Osteoblast (primary cell): Measurements from ENCODE around the gene TTLL10. TPM values are rescaled to one million over a fixed set of nuclear protein-coding genes. Genes with fewer than 3 reads are reported as not detected.

Source experiments
- DNase-seq: peaks from one replicate; pipeline ENCODE4 v3.0.0; 2011; ENCODE audit warnings: low spot score, mixed read lengths; ENCODE audit not compliant: insufficient read length; ENCODE audit errors: missing footprints
- H2AFZ ChIP-seq: 2 replicates; pipeline ENCODE4 v1.6.0; 2011; ENCODE audit warnings: mild to moderate bottlenecking, low read length
- H3K27ac ChIP-seq: 2 replicates; pipeline ENCODE4 v1.5.1; 2011; ENCODE audit warnings: mild to moderate bottlenecking, low read depth, low read length, moderate library complexity
- H3K27me3 ChIP-seq: 2 replicates; pipeline ENCODE4 v1.6.0; 2012; ENCODE audit warnings: mild to moderate bottlenecking, control low read depth, inconsistent platforms, low read length, moderate library complexity; ENCODE audit not compliant: insufficient read depth
- H3K36me3 ChIP-seq: 2 replicates; pipeline ENCODE4 v1.5.1; 2011; ENCODE audit warnings: mild to moderate bottlenecking, low read length, control low read depth, moderate library complexity; ENCODE audit not compliant: insufficient read depth
- H3K4me1 ChIP-seq: 2 replicates; pipeline ENCODE4 v1.5.1; 2011; ENCODE audit warnings: mild to moderate bottlenecking, low read length, control low read depth, moderate library complexity; ENCODE audit not compliant: insufficient read depth
- H3K4me2 ChIP-seq: 2 replicates; pipeline ENCODE4 v1.6.0; 2011; ENCODE audit warnings: mild to moderate bottlenecking, low read length; ENCODE audit not compliant: insufficient read depth
- H3K4me3 ChIP-seq: fragments of 200-600 bp; sonication (generic); 3 replicates; pipeline ENCODE4 v1.5.1; 2012; ENCODE audit warnings: mild to moderate bottlenecking, low read length, inconsistent platforms; ENCODE audit not compliant: insufficient read depth
- H3K79me2 ChIP-seq: 2 replicates; pipeline ENCODE4 v1.6.0; 2012; ENCODE audit warnings: mild to moderate bottlenecking, low read length, control low read depth, inconsistent platforms; ENCODE audit not compliant: insufficient read depth
- H3K9me3 ChIP-seq: 2 replicates; pipeline ENCODE4 v1.5.1; 2011; ENCODE audit warnings: low read depth, low read length, control low read depth
- H4K20me1 ChIP-seq: 2 replicates; pipeline ENCODE4 v1.6.0; 2012; ENCODE audit warnings: mild to moderate bottlenecking, low read length, control low read depth; ENCODE audit not compliant: insufficient read depth
- total RNA-seq: library from RNA; depleted of rRNA; stranded (reverse); fragments of >200 nt; gene quantifications from 2 replicates; pipeline ENCODE4 v1.2.3, GENCODE V29; 2012
- TF ChIP-seq, protein P1 (sequence below): IDR thresholded peaks from 2 replicates; pipeline ENCODE4 v1.5.1; 2011; ENCODE audit warnings: mild to moderate bottlenecking, low read depth, low read length, moderate library complexity; ENCODE audit errors: extremely low read depth

TTLL10 gene
- total RNA-seq, 1 donor, result not detected

DNA sequence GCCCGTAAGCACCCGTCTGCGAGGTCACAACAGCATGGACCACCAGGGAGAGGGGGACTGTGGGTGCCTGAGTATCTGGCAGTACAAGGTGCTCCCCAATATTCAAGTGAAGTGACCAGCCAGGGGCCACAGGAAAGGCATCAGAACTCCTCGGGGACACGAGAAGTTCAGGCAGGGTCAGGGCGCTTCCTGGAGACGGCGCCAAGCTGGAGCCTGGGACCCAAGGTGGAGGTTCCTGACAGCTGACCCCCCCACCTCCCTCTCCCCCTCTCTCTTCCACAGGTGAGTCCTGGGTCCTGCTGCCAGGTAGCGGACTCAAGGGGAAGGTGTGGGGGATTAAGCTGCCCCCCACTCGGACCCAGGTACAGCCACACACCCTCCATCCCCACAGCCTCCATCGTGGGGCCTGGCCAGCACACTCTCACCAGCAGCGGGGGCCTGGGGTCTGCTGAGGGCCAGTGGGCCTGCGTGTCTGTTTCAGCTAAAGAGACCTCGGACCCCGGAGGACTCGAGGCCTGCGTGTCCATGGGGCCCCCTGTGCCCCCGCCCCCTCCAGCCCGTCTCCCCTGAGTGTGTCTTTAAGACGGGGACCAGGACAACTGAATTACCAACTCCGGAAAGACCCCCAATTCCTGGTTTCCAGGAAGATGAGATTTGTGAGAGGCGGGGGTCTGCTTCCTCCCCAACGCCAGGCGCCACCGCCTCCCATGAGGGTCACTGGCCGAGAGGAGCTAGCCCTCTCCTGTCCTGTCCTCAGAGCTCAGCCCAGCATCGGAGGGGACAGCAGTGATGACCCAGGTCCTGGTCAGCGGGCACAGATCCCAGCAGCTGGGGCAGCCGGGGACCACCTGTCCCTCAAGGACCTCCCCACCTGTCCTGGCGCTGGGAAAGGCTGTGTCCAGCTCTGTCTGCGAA, 26.5 kb downstream of the TTLL10 start:
- TF ChIP-seq, protein P1, sequence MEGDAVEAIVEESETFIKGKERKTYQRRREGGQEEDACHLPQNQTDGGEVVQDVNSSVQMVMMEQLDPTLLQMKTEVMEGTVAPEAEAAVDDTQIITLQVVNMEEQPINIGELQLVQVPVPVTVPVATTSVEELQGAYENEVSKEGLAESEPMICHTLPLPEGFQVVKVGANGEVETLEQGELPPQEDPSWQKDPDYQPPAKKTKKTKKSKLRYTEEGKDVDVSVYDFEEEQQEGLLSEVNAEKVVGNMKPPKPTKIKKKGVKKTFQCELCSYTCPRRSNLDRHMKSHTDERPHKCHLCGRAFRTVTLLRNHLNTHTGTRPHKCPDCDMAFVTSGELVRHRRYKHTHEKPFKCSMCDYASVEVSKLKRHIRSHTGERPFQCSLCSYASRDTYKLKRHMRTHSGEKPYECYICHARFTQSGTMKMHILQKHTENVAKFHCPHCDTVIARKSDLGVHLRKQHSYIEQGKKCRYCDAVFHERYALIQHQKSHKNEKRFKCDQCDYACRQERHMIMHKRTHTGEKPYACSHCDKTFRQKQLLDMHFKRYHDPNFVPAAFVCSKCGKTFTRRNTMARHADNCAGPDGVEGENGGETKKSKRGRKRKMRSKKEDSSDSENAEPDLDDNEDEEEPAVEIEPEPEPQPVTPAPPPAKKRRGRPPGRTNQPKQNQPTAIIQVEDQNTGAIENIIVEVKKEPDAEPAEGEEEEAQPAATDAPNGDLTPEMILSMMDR, result no peak
- no peaks in the 10 kb centered on the region for H3K36me3 ChIP-seq

DNA sequence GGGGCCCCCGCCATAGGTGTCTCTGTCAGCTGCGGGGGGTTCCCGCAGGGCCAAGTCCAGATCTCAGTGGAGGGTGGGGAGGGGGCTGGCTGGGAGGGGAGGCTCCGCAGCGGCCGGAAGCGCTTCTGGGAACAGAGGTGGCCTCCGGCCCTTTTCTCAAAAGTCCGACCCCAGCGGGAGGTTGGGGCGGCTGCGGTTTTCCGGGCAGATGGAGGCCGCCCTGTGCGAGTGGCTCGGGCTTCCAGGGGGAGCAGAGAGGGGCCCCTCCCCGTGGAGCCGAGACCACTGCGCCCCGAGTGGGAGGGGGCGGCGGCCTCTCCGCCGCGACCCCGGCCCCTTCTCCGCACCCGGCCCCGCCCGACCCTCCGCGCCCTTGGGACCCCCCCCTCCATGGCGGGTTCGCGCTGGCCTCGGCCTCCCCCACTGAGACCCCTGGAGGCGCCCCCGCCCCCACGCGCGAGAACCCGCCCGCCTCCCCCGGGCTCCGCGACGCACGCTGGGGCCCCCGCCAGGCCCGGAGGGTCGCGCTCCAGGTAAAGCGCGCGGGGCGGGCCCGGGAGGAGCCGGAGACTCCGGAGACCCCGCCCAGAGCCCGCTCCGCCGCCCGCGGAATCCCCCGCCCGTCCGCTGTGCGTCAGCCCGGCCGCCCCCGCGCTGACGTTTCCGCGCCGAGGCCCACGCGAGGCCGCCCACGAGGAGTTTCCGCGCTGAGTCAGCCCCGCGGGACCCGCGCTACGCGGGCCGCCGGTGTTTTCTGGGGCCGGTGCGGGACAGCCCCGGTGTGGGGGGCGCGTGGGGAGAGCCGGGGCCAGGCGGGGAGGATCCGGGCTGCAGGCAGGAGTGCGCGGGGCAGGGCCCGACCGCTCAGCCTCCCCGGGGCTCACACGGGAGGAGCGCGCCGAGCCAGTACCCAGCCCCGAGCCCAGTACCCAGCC, 27.5 kb downstream of the TTLL10 start:
- H3K36me3 ChIP-seq, result no peaks in the 10 kb centered on the region
- H4K20me1 ChIP-seq, result no peaks in the 10 kb centered on the region
- H3K27ac ChIP-seq, result no peak overlapping the region
- peak overlapping the region; percentile 59 for H3K4me3 ChIP-seq
- peaks cover 1% of the 10 kb centered on the region for H3K27me3 ChIP-seq
- no peaks in the 10 kb centered on the region for H3K79me2 ChIP-seq
- peak; percentile 99 for DNase-seq
- H2AFZ ChIP-seq, result no peak overlapping the region
- TF ChIP-seq, protein P1, result no peak
- H3K4me1 ChIP-seq, result no peaks in the 10 kb centered on the region
- no peaks in the 10 kb centered on the region for H3K9me3 ChIP-seq
- H3K4me2 ChIP-seq, result peak overlapping the region; percentile 39

More for the DNA sequence above, 26.5 kb downstream of the TTLL10 start:
- H3K27ac ChIP-seq, result no peak overlapping the region
- no peaks in the 10 kb centered on the region for H3K27me3 ChIP-seq
- H3K4me3 ChIP-seq, result no peak overlapping the region
- H4K20me1 ChIP-seq, result no peaks in the 10 kb centered on the region
- no peak overlapping the region for H3K4me2 ChIP-seq
- DNase-seq, result peak; percentile 94
- H3K4me1 ChIP-seq, result no peaks in the 10 kb centered on the region
- no peaks in the 10 kb centered on the region for H3K79me2 ChIP-seq
- no peak overlapping the region for H2AFZ ChIP-seq
- H3K9me3 ChIP-seq, result no peaks in the 10 kb centered on the region

DNA sequence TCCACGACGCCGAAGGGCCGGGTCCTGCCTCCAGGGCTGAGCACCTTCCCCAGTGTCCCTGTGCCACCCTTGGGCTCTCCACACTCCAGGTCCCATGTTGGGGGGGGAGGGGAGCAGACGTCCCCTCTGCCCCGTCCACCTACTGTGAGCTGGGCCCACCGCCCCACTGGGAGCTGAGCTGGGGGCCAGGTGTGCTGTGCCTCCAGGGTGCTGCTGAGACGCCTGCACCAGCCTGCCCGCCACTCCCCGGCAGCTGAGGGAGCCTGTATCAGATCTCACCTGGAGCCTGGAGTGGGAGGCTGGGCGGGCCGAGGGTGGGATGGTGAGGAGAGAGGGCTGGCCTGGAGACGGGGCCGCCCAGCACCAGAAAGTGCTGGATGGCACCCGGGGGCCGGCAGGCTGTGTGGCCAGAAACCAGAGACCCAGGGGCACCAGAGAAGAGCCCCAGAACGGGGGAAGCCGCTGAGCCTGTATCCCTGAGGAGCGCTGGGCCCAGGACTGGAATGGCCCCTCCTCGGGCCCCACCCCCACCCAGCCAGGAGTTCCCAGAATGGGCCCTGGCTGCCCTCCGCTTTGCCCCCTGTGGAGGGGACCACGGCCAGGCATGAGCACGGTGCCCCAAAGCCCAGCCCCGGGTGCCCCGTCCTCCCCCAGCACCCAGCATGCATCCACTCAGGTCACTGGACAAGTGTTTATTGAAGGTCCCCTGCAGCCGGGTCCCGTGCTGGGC, 29.3 kb downstream of the TTLL10 start:
- no peaks in the 10 kb centered on the region for H3K79me2 ChIP-seq
- no peaks in the 10 kb centered on the region for H3K9me3 ChIP-seq
- no peak overlapping the region for H3K4me3 ChIP-seq
- peaks cover 3% of the 10 kb centered on the region for H3K4me1 ChIP-seq
- TF ChIP-seq, protein P1, result no peak
- H4K20me1 ChIP-seq, result no peaks in the 10 kb centered on the region
- no peak overlapping the region for H2AFZ ChIP-seq
- peaks cover 11% of the 10 kb centered on the region for H3K27me3 ChIP-seq
- no peaks in the 10 kb centered on the region for H3K36me3 ChIP-seq
- peak; percentile 88 for DNase-seq
- no peak overlapping the region for H3K27ac ChIP-seq
- H3K4me2 ChIP-seq, result no peak overlapping the region
